OCI-LY7 (cell line): ENCODE data around the gene IFNG.

Experiments used
- EZH2phosphoT487 ChIP-seq: fragments of 200-600 bp; sonication (generic); IDR thresholded peaks from 2 replicates; pipeline ENCODE4 v1.6.1; 2018; ENCODE audit warnings: low read depth, borderline replicate concordance, mild to moderate bottlenecking, mixed run types, antibody characterized with exemption, low read length, moderate library complexity, mixed read lengths
- TF ChIP-seq, protein P1 (sequence below): fragments of 200-600 bp; sonication (generic); conservative IDR thresholded peaks from 2 replicates; pipeline ENCODE4 v1.5.1; 2014; ENCODE audit warnings: mild to moderate bottlenecking, antibody characterized with exemption, low read length, moderate library complexity, mixed read lengths

DNA sequence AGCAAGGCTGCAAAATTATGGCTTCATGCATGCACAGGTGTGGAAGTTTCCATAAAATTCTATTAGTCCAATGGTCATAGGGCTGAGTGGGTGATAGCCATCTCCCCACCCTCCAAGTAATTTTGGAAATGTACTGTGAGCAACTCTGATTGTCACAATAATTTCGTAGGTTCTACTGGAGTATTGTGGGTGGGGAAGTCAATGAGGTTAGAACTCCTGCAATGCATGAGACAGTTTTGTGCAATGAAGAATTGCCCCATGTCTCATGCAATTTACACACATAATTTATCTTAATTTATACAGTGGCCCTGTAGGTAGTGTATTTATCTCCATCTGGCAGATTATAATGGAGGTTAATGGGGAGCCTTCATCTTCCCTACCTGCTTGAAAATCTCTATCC is 20.5 kb downstream of the IFNG start:
- TF ChIP-seq, protein P1, sequence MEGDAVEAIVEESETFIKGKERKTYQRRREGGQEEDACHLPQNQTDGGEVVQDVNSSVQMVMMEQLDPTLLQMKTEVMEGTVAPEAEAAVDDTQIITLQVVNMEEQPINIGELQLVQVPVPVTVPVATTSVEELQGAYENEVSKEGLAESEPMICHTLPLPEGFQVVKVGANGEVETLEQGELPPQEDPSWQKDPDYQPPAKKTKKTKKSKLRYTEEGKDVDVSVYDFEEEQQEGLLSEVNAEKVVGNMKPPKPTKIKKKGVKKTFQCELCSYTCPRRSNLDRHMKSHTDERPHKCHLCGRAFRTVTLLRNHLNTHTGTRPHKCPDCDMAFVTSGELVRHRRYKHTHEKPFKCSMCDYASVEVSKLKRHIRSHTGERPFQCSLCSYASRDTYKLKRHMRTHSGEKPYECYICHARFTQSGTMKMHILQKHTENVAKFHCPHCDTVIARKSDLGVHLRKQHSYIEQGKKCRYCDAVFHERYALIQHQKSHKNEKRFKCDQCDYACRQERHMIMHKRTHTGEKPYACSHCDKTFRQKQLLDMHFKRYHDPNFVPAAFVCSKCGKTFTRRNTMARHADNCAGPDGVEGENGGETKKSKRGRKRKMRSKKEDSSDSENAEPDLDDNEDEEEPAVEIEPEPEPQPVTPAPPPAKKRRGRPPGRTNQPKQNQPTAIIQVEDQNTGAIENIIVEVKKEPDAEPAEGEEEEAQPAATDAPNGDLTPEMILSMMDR: no peak
- no peak for TF ChIP-seq EZH2phosphoT487
